LNCAP (cell line): Measurements from ENCODE around the gene TTLL8.

Experiments used
- CTCF ChIP-seq: fragments of 450-650 bp; IDR thresholded peaks from 2 replicates; pipeline ENCODE4 v1.5.1; 2017; ENCODE audit warnings: mild to moderate bottlenecking

The TTLL8 gene

DNA sequence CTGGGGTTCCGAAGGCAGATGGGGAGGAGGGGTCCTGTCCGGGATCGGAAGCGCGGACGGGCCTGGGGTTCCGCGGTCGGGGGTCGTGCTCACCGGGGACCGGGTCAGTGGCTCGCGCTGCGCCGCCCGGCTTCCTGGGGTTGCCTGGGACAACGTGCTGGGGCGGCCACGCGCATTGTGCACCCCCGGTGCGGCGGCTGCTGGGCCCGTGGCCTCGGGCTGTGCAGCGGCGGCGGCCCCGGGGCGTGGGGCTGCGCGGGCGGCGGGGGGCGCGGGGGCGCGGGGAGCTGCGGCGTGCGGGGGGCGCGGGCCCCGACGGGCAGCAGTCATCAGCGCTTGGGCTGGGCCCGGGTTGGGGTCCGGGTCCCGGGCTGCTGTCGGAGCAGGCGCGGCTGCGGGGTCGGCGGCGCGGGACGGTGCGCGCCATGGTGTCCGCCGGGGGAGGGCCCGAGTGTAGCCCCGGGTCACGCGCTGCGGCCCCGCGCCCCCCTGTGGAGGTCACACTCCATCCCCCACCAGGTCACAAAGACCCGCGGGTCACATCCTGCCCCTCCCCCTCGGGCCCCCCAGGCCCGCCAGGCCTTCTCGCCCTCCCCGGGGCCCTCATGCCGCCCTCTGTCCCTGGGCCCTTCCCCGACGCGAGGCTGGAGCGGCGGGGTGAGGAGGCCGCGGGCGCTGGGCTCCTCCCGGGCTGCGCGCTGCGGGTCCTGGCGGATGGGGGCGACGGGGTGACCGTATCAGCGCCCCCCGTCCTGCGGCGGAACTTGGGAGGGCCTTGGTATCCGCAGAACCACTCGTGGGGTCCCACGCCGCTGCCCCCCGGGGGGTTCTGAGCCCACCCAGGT, at the start of gene TTLL8:
TTLL8 (minus strand) TSS at position 238 of the 845 bp plus-strand sequence.
- no peak for TF ChIP-seq CTCF

GRCh38 chr22:50107529-50107928, 49.4 kb upstream of the TTLL8 start:
- TF ChIP-seq CTCF, result no peak

- no peak for TF ChIP-seq CTCF
These were observed 47.4 kb upstream of the TTLL8 start for GRCh38 chr22:50105208-50106100.

DNA sequence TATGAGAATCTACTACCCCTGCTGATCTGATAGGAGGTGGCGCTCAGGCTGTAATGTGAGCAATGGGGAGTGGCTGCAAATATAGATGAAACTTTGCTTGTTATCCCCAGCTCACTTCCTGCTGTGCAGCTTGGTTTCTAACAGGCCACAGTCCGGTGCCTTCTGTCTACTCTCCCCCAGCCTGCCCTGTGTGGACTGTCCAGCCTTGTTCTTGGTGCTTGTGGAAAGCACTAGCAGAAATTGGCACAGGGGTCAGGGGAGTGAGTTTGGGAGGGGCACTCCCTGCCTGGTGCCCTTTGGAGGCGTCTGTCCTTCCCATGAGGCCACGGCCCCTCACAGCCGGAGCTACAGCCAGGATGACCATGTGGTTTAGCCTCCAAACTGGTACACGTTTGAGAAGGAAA, 46.0 kb upstream of the TTLL8 start:
- TF ChIP-seq CTCF, result no peak

DNA sequence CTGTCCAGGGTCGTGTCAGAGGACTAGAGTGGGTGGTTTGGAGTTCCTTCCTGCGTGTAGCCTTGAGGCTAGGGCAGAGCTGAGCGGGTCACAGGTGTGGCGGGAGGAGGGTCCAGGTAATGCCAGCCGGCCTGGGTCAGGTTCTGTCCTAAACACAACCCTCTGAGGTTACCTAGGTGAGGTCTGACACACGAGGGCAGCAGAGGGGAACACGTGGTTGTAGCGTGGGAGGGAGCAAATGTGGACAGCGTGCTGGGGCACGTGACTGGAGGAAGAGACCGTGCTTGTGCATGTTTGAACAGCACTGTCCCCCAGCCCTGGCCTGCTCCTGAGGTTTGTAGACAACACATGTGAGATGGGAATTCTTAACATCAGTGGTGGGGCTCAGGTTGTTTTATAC, 44.8 kb upstream of the TTLL8 start:
- no peak for TF ChIP-seq CTCF

GRCh38 chr22:50101870-50102565, 43.9 kb upstream of the TTLL8 start:
- TF ChIP-seq CTCF, result no peak

- no peak for TF ChIP-seq CTCF
These were observed 40.0 kb upstream of the TTLL8 start for GRCh38 chr22:50098052-50098451.
